Sigmoid colon (tissue), 4 donors: ENCODE results near the gene GMEB2.

ENCODE experiments used
- EP300 ChIP-seq, 4 donors: sonication (generic); formaldehyde crosslinking; IDR thresholded peaks; one replicate each; pipeline ENCODE4 v1.6.1; 2017; ENCODE audit warnings: antibody characterized with exemption in 4 of 4
- POLR2A ChIP-seq, 2 donors: fragments of 450-650 bp; IDR thresholded peaks; one replicate each; pipeline ENCODE4 v1.6.1; 2016; ENCODE audit warnings: antibody characterized with exemption in 2 of 2, mild to moderate bottlenecking in 2 of 2, moderate library complexity in 2 of 2
- TF ChIP-seq, protein P1 (sequence below), 4 experiments: fragments of 450-650 bp in 3 of 4; fragments of 200-600 bp in 1 of 4; IDR thresholded peaks; one replicate each; pipeline ENCODE4 v1.5.1; 2016 to 2019; ENCODE audit warnings: antibody characterized with exemption in 4 of 4, mild to moderate bottlenecking in 3 of 4, moderate library complexity in 2 of 4

DNA sequence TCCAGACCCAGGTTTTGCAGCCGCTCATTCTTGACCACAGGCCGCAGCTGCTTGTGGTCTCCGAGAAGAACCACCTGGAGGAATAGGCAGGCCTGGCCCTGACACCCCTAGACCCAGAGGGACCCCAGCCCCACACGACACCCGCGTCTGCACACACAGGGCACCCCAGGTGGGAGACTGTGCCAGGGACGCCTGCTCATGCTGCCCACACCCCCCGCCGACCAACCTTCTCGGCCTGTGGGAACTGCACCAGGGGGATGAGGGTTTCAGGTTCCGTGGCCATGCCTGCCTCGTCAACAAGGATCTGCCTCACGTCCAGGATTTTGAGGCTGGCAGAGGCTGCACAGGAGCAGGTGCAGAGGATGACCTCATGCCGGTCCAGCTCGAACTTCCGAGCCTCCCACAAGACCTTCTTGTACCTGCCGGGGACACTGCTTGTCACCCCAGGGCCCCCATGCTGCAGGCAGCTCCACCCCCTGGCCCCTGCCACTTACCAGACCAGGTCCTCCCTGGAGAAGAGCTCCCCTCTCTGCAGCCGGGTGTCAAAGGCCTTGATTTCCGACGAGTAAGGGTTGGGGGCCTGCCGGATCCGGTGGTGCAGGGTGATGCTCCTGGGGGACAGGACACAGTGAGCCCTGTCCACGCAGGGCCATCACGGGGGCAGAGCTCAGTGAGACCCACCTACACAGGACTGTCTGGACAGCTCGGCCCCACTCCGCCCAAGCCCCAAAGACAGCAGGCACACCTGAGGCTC lies 65.9 kb downstream of the GMEB2 start:
- TF ChIP-seq, protein P1, sequence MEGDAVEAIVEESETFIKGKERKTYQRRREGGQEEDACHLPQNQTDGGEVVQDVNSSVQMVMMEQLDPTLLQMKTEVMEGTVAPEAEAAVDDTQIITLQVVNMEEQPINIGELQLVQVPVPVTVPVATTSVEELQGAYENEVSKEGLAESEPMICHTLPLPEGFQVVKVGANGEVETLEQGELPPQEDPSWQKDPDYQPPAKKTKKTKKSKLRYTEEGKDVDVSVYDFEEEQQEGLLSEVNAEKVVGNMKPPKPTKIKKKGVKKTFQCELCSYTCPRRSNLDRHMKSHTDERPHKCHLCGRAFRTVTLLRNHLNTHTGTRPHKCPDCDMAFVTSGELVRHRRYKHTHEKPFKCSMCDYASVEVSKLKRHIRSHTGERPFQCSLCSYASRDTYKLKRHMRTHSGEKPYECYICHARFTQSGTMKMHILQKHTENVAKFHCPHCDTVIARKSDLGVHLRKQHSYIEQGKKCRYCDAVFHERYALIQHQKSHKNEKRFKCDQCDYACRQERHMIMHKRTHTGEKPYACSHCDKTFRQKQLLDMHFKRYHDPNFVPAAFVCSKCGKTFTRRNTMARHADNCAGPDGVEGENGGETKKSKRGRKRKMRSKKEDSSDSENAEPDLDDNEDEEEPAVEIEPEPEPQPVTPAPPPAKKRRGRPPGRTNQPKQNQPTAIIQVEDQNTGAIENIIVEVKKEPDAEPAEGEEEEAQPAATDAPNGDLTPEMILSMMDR (IDR thresholded peaks at IDR 0.05): no peak
- TF ChIP-seq EP300 (IDR thresholded peaks at IDR 0.05) (no peak), POLR2A (IDR thresholded peaks at IDR 0.05) (no peak)
